K562 (cell line): Measurements from ENCODE around the gene HDAC2. TPM values are rescaled to one million over a fixed set of nuclear protein-coding genes. Genes with fewer than 3 reads are reported as not detected.

Source experiments
- BCL6 ChIP-seq: fragments of 250-450 bp; sonication (Bioruptor Pico); IDR thresholded peaks from 2 replicates; pipeline ENCODE4 v1.4.0; 2020
- CC2D1A ChIP-seq: fragments of 450-650 bp; IDR thresholded peaks from 2 replicates; pipeline ENCODE4 v1.6.1; 2017; ENCODE audit warnings: mild to moderate bottlenecking
- CREBBP ChIP-seq: IDR thresholded peaks from one replicate; pipeline ENCODE4 v1.6.1; 2012; ENCODE audit warnings: low read depth, mild to moderate bottlenecking, control low read depth, inconsistent platforms, low read length
- ELF4 ChIP-seq: fragments of 450-650 bp; formaldehyde crosslinking; IDR thresholded peaks from 2 replicates; pipeline ENCODE4 v1.4.0; 2022; ENCODE audit warnings: missing genetic modification characterization
- FOSL1 ChIP-seq: fragments of 200-800 bp; sonication (Bioruptor generic); conservative IDR thresholded peaks from 2 replicates; pipeline ENCODE4 v1.6.1; 2016; ENCODE audit warnings: missing genetic modification characterization, missing compliant biosample characterization
- NR4A1 ChIP-seq, 2 experiments: fragments of 250-450 bp in 1 of 2; fragments of 450-650 bp in 1 of 2; sonication (Bioruptor Pico) in 1 of 2; IDR thresholded peaks; 2 replicates each; pipeline versions ENCODE4 v1.4.0 to v1.6.1; 2016 to 2020; ENCODE audit warnings: mild to moderate bottlenecking in 2 of 2, missing compliant biosample characterization in 1 of 2, missing genetic modification characterization in 1 of 2, moderate library complexity in 1 of 2
- SIN3B ChIP-seq: fragments of 450-650 bp; IDR thresholded peaks from 2 replicates; pipeline ENCODE4 v1.6.1; 2017; ENCODE audit warnings: low read depth, mild to moderate bottlenecking, moderate library complexity
- SMARCB1 ChIP-seq: IDR thresholded peaks from 2 replicates; pipeline ENCODE4 v1.6.1; 2011; ENCODE audit warnings: improper control_type of control experiment, low read depth; ENCODE audit not compliant: insufficient read length
- SPI1 ChIP-seq: IDR thresholded peaks from 2 replicates; pipeline ENCODE4 v1.6.1; 2011; ENCODE audit warnings: low read depth, low read length, control low read depth, borderline replicate concordance
- TFAM ChIP-seq: fragments of 250-450 bp; sonication (Bioruptor Pico); conservative IDR thresholded peaks from 2 replicates; pipeline ENCODE4 v1.5.0; 2021; ENCODE audit warnings: mild to moderate bottlenecking, moderate library complexity
- polyA plus RNA-seq, 8 experiments: library from polyadenylated mRNA; depleted of rRNA in 4 of 8; stranded (reverse) in 5 of 8; unstranded in 3 of 8; fragments of >200 nt; fragmentation: Nextera tagmentation in 2 of 8; fragmentation: Illumina TruSeq in 1 of 8; extraction: Ambion mirVana in 2 of 8; extraction: Trizol in 1 of 8; gene quantifications; 2 replicates each; pipeline versions ENCODE4 v1.2.1 to v1.2.3, GENCODE V29; 2011 to 2014; ENCODE audit warnings: inconsistent platforms in 1 of 8, missing spikeins in 1 of 8
- total RNA-seq, 7 experiments: library from RNA; depleted of rRNA in 6 of 7; stranded (reverse); fragments of >200 nt in 6 of 7; fragmentation: Illumina TruSeq in 2 of 7; extraction: Trizol in 2 of 7; gene quantifications; 2 replicates each; pipeline versions ENCODE4 v1.2.1 to v1.2.3, GENCODE V29; 2011 to 2021; ENCODE audit warnings: low replicate concordance in 1 of 7
- TF ChIP-seq, protein P1 (sequence below): sonication (generic); formaldehyde crosslinking; IDR thresholded peaks from 2 replicates; pipeline ENCODE4 v1.8.0; 2022; ENCODE audit warnings: mild to moderate bottlenecking, low read depth, missing genetic modification reagents
- TF ChIP-seq, protein P2 (sequence below), 2 experiments: fragments of 450-650 bp; IDR thresholded peaks; 2 replicates each; pipeline ENCODE4 v1.6.1; 2016
- TF ChIP-seq, protein P3 (sequence below): fragments of 450-650 bp; IDR thresholded peaks from 2 replicates; pipeline ENCODE4 v1.6.1; 2018; ENCODE audit not compliant: partially characterized antibody
- TF ChIP-seq, protein P4 (sequence below): sonication (generic); formaldehyde crosslinking; IDR thresholded peaks from 2 replicates; pipeline ENCODE4 v1.8.0; 2022; ENCODE audit warnings: mild to moderate bottlenecking, missing genetic modification reagents
- TF ChIP-seq, protein P5 (sequence below): fragments of 200-800 bp; sonication (Bioruptor generic); IDR thresholded peaks from 2 replicates; pipeline ENCODE4 v1.6.1; 2017; ENCODE audit warnings: missing genetic modification characterization, missing compliant biosample characterization

The HDAC2 gene
- total and polyA plus RNA-seq, 9 of the 15 experiments (the other 6 are each of a cell fraction or from before 2014, with no cell fraction given) = 67.0 to 277 (median 151) TPM

DNA sequence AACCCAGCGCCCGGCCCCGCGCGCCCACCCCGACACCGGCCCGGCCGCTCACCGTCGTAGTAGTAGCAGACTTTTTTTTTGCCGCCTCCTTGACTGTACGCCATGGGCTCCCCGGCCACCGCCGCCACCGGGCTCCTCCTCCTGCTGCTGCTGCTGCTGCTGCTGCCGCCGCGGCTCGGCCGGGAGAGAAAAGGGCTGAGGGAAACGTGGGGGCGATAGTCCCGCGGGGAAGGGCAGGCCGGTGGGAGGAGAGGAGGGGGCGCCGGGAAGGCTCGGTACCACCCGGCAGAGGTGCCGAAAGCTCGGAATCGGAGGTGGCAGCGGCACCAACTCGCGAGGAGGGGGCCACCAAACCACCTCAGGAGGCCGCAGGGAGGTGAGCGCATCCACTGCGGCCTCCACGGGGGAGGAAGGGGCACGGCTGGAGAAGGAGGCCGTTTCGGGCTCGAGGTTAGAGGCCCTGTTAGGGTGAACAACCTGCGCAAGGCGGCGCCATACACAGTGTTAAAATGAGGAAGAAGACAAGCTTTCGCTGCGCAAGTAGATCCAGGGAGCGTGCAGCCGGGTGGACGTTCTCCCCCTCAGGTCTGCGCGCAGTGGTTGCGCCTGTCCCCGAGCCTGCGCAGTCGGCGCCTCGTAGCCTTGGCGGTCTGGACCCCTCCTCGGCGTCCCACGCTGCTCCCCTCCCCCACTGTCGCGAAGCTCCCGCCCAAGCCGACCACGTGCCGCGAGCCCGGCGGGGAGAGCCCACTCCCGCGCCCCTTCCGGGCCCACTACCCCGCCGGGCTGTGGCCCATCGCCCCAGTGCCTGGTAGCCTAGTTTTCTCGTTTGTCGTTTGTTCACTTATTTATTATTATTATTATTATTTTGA, at the start of gene HDAC2 (continued):
- TF ChIP-seq, protein P1, sequence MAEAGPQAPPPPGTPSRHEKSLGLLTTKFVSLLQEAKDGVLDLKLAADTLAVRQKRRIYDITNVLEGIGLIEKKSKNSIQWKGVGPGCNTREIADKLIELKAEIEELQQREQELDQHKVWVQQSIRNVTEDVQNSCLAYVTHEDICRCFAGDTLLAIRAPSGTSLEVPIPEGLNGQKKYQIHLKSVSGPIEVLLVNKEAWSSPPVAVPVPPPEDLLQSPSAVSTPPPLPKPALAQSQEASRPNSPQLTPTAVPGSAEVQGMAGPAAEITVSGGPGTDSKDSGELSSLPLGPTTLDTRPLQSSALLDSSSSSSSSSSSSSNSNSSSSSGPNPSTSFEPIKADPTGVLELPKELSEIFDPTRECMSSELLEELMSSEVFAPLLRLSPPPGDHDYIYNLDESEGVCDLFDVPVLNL (CRISPR knock-in tag) = peak; percentile 81
- TF ChIP-seq, protein P2, sequence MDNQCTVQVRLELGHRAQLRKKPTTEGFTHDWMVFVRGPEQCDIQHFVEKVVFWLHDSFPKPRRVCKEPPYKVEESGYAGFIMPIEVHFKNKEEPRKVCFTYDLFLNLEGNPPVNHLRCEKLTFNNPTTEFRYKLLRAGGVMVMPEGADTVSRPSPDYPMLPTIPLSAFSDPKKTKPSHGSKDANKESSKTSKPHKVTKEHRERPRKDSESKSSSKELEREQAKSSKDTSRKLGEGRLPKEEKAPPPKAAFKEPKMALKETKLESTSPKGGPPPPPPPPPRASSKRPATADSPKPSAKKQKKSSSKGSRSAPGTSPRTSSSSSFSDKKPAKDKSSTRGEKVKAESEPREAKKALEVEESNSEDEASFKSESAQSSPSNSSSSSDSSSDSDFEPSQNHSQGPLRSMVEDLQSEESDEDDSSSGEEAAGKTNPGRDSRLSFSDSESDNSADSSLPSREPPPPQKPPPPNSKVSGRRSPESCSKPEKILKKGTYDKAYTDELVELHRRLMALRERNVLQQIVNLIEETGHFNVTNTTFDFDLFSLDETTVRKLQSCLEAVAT (IDR thresholded peaks at IDR 0.05) = peak; percentile 31 to 59; a peak in 2 of 4 replicates
- TF ChIP-seq SMARCB1 = no peak
- peak; percentile 70; the same call in 1 of the 2 replicates for TF ChIP-seq SIN3B
- peak; percentile 46; the same call in 1 of the 2 replicates for TF ChIP-seq CC2D1A
- TF ChIP-seq NR4A1 (CRISPR knock-in tag; IDR thresholded peaks at IDR 0.05) = 0 out of 2 replicates have a peak, but pooled peaks have one; percentile 35
- no peak for TF ChIP-seq NR4A1 (tag; IDR thresholded peaks at IDR 0.05)
- TF ChIP-seq FOSL1 (tag) = no peak
- TF ChIP-seq TFAM = no peak
- TF ChIP-seq, protein P3, sequence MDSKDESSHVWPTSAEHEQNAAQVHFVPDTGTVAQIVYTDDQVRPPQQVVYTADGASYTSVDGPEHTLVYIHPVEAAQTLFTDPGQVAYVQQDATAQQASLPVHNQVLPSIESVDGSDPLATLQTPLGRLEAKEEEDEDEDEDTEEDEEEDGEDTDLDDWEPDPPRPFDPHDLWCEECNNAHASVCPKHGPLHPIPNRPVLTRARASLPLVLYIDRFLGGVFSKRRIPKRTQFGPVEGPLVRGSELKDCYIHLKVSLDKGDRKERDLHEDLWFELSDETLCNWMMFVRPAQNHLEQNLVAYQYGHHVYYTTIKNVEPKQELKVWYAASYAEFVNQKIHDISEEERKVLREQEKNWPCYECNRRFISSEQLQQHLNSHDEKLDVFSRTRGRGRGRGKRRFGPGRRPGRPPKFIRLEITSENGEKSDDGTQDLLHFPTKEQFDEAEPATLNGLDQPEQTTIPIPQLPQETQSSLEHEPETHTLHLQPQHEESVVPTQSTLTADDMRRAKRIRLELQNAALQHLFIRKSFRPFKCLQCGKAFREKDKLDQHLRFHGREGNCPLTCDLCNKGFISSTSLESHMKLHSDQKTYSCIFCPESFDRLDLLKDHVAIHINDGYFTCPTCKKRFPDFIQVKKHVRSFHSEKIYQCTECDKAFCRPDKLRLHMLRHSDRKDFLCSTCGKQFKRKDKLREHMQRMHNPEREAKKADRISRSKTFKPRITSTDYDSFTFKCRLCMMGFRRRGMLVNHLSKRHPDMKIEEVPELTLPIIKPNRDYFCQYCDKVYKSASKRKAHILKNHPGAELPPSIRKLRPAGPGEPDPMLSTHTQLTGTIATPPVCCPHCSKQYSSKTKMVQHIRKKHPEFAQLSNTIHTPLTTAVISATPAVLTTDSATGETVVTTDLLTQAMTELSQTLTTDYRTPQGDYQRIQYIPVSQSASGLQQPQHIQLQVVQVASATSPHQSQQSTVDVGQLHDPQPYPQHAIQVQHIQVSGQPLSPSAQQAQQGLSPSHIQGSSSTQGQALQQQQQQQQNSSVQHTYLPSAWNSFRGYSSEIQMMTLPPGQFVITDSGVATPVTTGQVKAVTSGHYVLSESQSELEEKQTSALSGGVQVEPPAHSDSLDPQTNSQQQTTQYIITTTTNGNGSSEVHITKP = peak; percentile 100
- TF ChIP-seq SPI1 = no peak
- TF ChIP-seq, protein P4, sequence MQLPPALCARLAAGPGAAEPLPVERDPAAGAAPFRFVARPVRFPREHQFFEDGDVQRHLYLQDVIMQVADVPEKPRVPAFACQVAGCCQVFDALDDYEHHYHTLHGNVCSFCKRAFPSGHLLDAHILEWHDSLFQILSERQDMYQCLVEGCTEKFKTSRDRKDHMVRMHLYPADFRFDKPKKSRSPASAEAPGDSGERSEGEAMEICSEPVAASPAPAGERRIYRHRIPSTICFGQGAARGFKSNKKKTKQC (CRISPR knock-in tag) = peak; percentile 98
- no peak for TF ChIP-seq BCL6
- no peak for TF ChIP-seq CREBBP
- TF ChIP-seq ELF4 (CRISPR knock-in tag) = no peak
- TF ChIP-seq, protein P5, sequence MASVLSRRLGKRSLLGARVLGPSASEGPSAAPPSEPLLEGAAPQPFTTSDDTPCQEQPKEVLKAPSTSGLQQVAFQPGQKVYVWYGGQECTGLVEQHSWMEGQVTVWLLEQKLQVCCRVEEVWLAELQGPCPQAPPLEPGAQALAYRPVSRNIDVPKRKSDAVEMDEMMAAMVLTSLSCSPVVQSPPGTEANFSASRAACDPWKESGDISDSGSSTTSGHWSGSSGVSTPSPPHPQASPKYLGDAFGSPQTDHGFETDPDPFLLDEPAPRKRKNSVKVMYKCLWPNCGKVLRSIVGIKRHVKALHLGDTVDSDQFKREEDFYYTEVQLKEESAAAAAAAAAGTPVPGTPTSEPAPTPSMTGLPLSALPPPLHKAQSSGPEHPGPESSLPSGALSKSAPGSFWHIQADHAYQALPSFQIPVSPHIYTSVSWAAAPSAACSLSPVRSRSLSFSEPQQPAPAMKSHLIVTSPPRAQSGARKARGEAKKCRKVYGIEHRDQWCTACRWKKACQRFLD (CRISPR knock-in tag) = peak; percentile 85
